A673 (cell line): ENCODE data around the gene SLC44A1.

ENCODE experiments used
- EZH2 ChIP-seq: fragments of 200-600 bp; sonication (generic); IDR thresholded peaks from 2 replicates; pipeline ENCODE4 v1.6.1; 2017; ENCODE audit warnings: borderline replicate concordance, low read depth, mild to moderate bottlenecking, mixed read lengths, antibody characterized with exemption, low read length; ENCODE audit not compliant: poor library complexity, severe bottlenecking
- TF ChIP-seq, protein P1 (sequence below): fragments of 300-800, 200-600 bp; sonication (generic); conservative IDR thresholded peaks from 2 replicates; pipeline ENCODE4 v1.5.1; 2017; ENCODE audit warnings: low read depth, mild to moderate bottlenecking, antibody characterized with exemption, low read length, moderate library complexity, mixed read lengths

DNA sequence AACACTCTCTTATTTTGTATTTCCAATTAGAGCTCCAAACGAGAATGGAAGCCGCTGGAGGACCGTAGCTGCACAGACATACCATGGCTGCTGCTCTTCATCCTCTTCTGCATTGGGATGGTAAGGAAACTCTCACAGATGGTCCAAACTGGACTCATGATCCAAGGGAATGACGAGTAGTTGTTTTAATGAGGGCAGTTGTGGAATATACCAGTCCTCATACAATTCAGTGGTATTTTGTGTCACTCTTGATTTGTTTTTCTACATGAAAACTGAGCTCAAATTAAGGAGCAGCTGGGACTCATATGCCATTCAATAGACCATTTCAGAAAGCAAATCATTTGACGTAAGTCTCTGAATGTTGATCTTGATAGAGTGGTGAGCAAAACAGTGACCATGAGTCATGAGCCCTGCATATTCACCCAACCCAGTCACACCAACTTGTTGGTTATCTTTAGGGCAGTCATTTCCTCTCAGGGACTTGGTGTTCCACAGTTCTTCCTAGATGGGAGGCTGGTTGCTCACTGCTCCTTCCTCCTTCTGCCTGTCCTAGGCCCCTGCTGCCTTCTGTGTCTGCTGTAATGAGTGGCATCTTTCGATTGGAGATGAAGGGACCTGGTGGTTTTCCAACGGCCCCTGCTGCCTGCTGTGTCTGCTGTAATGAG is 54.9 kb downstream of the SLC44A1 start:
- TF ChIP-seq, protein P1, sequence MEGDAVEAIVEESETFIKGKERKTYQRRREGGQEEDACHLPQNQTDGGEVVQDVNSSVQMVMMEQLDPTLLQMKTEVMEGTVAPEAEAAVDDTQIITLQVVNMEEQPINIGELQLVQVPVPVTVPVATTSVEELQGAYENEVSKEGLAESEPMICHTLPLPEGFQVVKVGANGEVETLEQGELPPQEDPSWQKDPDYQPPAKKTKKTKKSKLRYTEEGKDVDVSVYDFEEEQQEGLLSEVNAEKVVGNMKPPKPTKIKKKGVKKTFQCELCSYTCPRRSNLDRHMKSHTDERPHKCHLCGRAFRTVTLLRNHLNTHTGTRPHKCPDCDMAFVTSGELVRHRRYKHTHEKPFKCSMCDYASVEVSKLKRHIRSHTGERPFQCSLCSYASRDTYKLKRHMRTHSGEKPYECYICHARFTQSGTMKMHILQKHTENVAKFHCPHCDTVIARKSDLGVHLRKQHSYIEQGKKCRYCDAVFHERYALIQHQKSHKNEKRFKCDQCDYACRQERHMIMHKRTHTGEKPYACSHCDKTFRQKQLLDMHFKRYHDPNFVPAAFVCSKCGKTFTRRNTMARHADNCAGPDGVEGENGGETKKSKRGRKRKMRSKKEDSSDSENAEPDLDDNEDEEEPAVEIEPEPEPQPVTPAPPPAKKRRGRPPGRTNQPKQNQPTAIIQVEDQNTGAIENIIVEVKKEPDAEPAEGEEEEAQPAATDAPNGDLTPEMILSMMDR, result no peak
- no peak for TF ChIP-seq EZH2
